Activated CD4-positive, CD25-positive, alpha-beta regulatory T cell treated with anti-CD3 and anti-CD28 coated beads, Interleukin-2, amount 50 U/mL, for 16 hours (primary cell): ENCODE measurements around the gene CD300LG.
"Not testable (repeated sequence)": the region's sequence is repeated elsewhere in the genome, so short reads cannot be mapped to it uniquely, and the experiment has no call there.

Experiments
- DNase-seq: peaks from one replicate; pipeline ENCODE4 v3.0.0-alpha.2; 2020; ENCODE audit warnings: low read depth, low spot score

CD300LG gene

GRCh38 chr17:43846963-43847371 is at the start of gene CD300LG:
Gene CD300LG (plus strand): TSS chr17:43847176. CDS start chr17:43847217, 41 bp downstream.
- DNase-seq, result no peak

GRCh38 chr17:43798024-43798423 is 49.0 kb upstream of the CD300LG start:
- DNase-seq, result not testable (repeated sequence)

GRCh38 chr17:43799047-43799446 is 47.9 kb upstream of the CD300LG start:
- no peak for DNase-seq

- no peak for DNase-seq
Observed at GRCh38 chr17:43800736-43801135, 46.2 kb upstream of the CD300LG start.

- no peak for DNase-seq
Observed at GRCh38 chr17:43801844-43802243, 45.1 kb upstream of the CD300LG start.

GRCh38 chr17:43803758-43804157 is 43.2 kb upstream of the CD300LG start:
- no peak for DNase-seq

- no peak for DNase-seq
Observed at GRCh38 chr17:43805117-43805516, 41.9 kb upstream of the CD300LG start.

- no peak for DNase-seq
Observed at GRCh38 chr17:43808076-43808475, 38.9 kb upstream of the CD300LG start.

- DNase-seq, result no peak
Observed at GRCh38 chr17:43809121-43809520, 37.9 kb upstream of the CD300LG start.

GRCh38 chr17:43810226-43810715 is 36.7 kb upstream of the CD300LG start:
- DNase-seq, result no peak

- DNase-seq, result no peak
Observed at GRCh38 chr17:43810823-43811222, 36.2 kb upstream of the CD300LG start.

- DNase-seq, result no peak
Observed at GRCh38 chr17:43812396-43813265, 34.3 kb upstream of the CD300LG start.

GRCh38 chr17:43813386-43813785 is 33.6 kb upstream of the CD300LG start:
- DNase-seq, result no peak

GRCh38 chr17:43814026-43814425 is 33.0 kb upstream of the CD300LG start:
- no peak for DNase-seq

- DNase-seq, result no peak
Observed at GRCh38 chr17:43814714-43815113, 32.3 kb upstream of the CD300LG start.

- DNase-seq, result no peak
Observed at GRCh38 chr17:43816336-43817320, 30.3 kb upstream of the CD300LG start.

GRCh38 chr17:43817826-43818225 is 29.1 kb upstream of the CD300LG start:
- no peak for DNase-seq

GRCh38 chr17:43818966-43819365 is 28.0 kb upstream of the CD300LG start:
- no peak for DNase-seq

GRCh38 chr17:43820759-43821158 is 26.2 kb upstream of the CD300LG start:
- no peak for DNase-seq

GRCh38 chr17:43822570-43823190 is 24.3 kb upstream of the CD300LG start:
- no peak for DNase-seq

- no peak for DNase-seq
Observed at GRCh38 chr17:43823350-43824084, 23.5 kb upstream of the CD300LG start.
